ENCODE measurements around the gene TNS1.

Gene TNS1

GRCh38 chr2:217969588-217969987, 33.2 kb downstream of the TNS1 start:
- no peak overlapping the region for H3K4me3 ChIP-seq (ENCODE audit: low read depth, low read length)
- no peak for DNase-seq (ENCODE audit: low read depth)

DNA sequence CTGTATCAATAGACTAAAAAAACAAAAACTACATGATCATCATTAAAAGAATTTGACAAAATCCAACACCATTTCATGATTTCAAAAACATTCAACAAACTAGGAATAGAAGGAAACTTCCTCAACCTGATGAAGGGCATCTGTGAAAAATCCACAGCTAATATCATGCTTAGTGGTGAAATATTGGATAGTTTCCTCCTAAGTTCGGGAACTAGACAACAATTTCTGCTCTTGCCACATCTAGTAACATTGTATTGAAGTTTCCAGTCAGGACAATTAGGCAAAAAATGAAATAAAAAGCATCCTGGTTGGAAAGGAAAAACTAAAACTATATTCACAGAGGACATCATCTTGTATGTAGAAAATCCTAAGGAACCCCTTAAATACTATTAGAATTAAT, 34.8 kb downstream of the TNS1 start:
- no peak for DNase-seq (ENCODE audit: low read depth)
- no peak overlapping the region for H3K4me3 ChIP-seq (ENCODE audit: low read depth, low read length)

DNA sequence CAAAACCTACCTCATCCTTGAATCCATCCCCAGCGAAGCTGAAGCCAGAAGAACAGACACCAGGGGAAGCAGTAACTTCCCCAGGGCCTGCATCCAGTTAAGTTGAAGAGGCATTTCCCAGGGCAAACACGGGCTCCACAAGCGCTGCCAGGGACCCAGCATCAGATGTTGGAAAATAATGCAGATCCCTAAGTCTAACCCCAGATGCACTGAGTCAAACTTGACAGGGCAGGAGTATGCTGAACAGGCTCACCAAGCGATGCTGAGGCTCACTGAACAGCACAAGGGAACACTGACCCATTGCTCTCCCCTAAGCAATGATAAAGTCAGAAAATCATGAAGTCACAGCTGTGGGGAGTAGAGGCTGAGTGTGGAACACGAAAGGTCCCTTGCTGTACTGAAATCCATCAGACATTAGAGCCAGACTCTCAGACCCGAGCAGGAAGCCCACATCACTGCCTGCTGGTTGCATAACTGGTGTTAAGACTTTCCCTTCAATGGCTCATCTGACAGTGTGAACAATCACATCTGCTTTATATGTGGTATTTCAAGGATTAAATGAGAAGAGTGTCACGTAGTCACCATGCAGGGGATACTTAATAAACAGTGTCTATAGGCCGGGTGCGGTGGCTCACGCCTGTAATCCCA, 36.2 kb downstream of the TNS1 start:
- no peak overlapping the region for H3K4me3 ChIP-seq (ENCODE audit: low read depth, low read length)
- DNase-seq (ENCODE audit: low read depth) = no peak

DNA sequence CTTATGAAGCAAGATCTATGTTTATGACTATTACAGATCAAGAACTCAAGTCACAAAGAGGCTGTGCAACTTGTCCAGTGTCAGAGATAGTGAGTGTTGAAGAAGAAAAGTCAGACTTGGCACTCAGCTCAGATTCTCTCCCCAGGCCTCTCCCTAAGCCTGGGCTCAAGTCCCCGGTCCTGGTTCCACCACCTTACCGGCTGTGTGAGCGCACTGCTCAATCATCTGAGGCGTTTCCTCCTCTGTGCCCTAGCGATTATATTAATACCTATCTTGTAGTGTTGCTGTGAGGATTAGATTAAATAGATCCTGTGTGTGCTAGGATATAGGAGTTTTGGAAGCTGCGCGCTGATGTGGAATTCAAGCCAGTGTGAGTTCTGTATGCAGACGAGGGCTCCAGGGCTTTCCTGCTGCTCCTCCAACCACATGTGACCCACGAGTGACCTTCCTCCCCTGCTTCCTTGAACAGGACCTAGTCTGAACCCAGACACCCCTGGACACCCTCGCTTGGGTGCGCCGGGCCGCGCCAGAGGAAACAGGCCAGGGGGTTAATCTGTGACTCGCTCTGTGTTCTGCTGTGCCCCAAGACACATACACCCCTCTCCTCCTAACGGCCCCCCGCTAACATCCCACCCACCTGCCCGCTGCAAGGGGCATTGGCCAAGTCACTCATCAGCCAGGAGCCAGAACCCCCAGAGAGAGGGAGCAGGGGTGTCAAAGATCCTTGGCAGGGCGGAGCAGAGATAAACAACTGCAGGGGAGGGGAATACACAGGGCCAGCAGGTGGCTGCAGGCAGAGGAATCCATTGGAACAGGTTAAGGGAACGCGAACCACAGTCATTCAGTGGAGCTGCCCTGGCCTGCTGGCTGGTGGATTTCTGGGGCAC, 38.3 kb downstream of the TNS1 start:
- H3K4me3 ChIP-seq (ENCODE audit: low read depth, low read length) = no peak overlapping the region
- DNase-seq (ENCODE audit: low read depth) = no peak

DNA sequence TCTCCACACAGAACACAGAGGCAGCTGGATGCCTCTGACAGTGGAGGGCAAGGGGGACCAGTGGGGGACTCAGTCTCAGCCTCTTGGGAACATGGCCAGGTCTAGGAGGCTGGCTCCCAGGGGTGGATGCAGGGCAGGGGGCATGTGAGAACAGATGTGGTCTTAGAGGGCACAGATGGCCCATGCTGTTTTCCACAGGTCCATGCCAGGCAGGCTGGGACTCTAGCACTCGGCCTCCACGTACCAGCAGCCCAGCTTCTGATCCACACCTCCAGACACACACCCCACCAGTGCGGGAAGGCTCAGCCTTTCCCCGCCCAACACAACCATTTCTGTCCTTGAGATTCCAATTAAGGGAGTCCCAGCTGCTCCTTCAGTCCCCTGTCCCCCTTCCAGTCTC, 42.4 kb downstream of the TNS1 start:
- no peak for DNase-seq (ENCODE audit: low read depth)
- no peak overlapping the region for H3K4me3 ChIP-seq (ENCODE audit: low read depth, low read length)

DNA sequence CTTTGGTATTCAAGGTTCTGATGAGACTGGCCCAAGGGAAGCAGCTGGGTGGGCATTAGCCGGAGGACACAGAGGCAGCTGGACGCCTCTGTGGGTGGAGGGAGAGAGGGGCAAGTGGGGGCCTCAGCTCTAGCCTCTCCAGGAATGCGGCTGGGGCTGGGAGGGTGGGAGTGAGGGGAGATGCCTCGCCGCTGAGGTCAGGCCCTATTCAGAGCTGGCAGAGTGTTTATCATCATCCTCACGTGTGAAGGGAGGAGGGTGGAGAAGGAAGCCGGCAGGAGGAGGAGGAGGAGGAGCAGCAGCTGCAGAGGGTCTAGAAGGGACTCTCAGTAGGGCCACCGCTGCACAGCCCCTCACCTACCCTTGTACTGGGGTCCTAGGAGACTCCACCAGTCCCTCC, 43.1 kb downstream of the TNS1 start:
- no peak overlapping the region for H3K4me3 ChIP-seq (ENCODE audit: low read depth, low read length)
- no peak for DNase-seq (ENCODE audit: low read depth)

DNA sequence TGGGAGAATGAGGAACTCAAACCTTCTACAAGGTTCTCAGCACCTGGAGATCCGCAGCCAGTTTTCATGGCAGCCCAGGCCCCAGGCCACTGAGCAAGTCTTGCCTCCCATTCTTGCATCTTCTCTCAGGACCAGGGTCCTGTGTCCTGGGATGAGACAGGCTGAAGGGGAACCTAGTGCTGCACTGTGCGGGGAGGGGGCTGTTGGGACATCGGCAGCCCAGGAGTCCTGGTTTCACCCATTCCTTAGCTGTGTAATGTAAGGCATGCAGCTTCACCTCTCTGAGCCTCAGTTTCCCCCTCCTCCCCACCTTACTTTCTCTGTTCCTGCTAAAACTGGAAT, 43.9 kb downstream of the TNS1 start:
- DNase-seq (ENCODE audit: low read depth) = no peak
- no peak overlapping the region for H3K4me3 ChIP-seq (ENCODE audit: low read depth, low read length)

GRCh38 chr2:217958206-217958883, 44.5 kb downstream of the TNS1 start:
- no peak for DNase-seq (ENCODE audit: low read depth)
- H3K4me3 ChIP-seq (ENCODE audit: low read depth, low read length) = no peak overlapping the region

GRCh38 chr2:217956586-217957457, 46.0 kb downstream of the TNS1 start:
- no peak overlapping the region for H3K4me3 ChIP-seq (ENCODE audit: low read depth, low read length)
- no peak for DNase-seq (ENCODE audit: low read depth)

GRCh38 chr2:217955881-217956493, 46.8 kb downstream of the TNS1 start:
- DNase-seq (ENCODE audit: low read depth) = no peak
- H3K4me3 ChIP-seq (ENCODE audit: low read depth, low read length) = no peak overlapping the region

GRCh38 chr2:217954971-217955740, 47.6 kb downstream of the TNS1 start:
- DNase-seq (ENCODE audit: low read depth) = no peak
- H3K4me3 ChIP-seq (ENCODE audit: low read depth, low read length) = no peak overlapping the region

- DNase-seq (ENCODE audit: low read depth) = no peak
- H3K4me3 ChIP-seq (ENCODE audit: low read depth, low read length) = no peak overlapping the region
Measured at GRCh38 chr2:217954469-217954868, 48.3 kb downstream of the TNS1 start.

DNA sequence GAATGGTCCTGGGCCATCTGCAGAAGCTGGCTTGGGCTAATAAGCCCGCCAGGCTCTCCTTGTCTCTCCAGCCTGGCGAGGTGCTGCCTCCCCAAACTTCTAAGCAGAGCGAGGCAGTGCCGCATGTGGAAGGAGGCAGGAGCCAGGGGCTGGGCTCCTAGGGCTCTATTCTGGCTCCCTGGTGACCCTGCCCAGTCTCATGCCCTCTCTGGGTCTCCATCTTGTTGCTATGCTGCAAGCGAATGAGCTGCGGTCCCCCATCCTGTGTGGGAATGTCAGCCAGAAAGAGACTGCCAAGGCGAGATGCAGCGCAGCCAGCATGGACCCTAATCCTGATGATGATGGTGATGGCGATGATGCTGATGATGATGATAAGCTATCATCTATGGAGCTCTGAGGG, 48.7 kb downstream of the TNS1 start:
- DNase-seq (ENCODE audit: low read depth) = no peak

DNA sequence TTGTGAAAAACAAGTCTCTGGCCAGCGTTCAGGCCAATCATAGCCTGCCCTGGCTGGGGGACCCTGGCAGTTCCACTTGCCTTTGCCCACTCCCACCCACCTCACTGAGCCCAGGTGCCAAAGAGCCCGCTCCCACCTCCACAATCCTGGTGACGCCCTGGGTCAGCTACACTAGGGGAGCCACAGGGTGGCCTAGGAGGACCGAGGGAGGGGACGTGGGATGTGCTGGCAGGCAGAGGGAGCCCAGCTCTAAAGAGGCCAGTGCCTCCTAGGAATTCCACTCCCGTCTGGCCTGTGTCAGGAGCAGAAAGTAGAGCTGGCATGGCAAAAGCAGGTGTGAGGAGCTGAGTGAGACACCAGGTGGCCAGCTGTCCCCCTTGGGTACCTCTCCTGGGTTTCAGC, 49.3 kb downstream of the TNS1 start:
- no peak overlapping the region for H3K4me3 ChIP-seq (ENCODE audit: low read depth, low read length)
- no peak for DNase-seq (ENCODE audit: low read depth)

More for the DNA sequence above, 48.7 kb downstream of the TNS1 start:
- H3K4me3 ChIP-seq (ENCODE audit: low read depth, low read length) = no peak overlapping the region

GRCh38 chr2:217953011-217953481, 49.7 kb downstream of the TNS1 start:
- H3K4me3 ChIP-seq (ENCODE audit: low read depth, low read length) = no peak overlapping the region
- no peak for DNase-seq (ENCODE audit: low read depth)

- DNase-seq (ENCODE audit: low read depth) = no peak
- no peak overlapping the region for H3K4me3 ChIP-seq (ENCODE audit: low read depth, low read length)
Measured at GRCh38 chr2:217952409-217952808, 50.4 kb downstream of the TNS1 start.

- DNase-seq (ENCODE audit: low read depth) = no peak
- no peak overlapping the region for H3K4me3 ChIP-seq (ENCODE audit: low read depth, low read length)
Measured at GRCh38 chr2:217951521-217952247, 51.1 kb downstream of the TNS1 start.

GRCh38 chr2:217951091-217951490, 51.7 kb downstream of the TNS1 start:
- no peak for DNase-seq (ENCODE audit: low read depth)
- no peak overlapping the region for H3K4me3 ChIP-seq (ENCODE audit: low read depth, low read length)
